ENCODE results near the gene CAPZA2. TPM values are rescaled to one million over a fixed set of nuclear protein-coding genes. Genes with fewer than 3 reads are reported as not detected.
A peak's percentile ranks its signal among the peaks of the same experiment; 100 is the strongest.

CAPZA2 gene
- polyA plus RNA-seq, 1 donor: 125 TPM

DNA sequence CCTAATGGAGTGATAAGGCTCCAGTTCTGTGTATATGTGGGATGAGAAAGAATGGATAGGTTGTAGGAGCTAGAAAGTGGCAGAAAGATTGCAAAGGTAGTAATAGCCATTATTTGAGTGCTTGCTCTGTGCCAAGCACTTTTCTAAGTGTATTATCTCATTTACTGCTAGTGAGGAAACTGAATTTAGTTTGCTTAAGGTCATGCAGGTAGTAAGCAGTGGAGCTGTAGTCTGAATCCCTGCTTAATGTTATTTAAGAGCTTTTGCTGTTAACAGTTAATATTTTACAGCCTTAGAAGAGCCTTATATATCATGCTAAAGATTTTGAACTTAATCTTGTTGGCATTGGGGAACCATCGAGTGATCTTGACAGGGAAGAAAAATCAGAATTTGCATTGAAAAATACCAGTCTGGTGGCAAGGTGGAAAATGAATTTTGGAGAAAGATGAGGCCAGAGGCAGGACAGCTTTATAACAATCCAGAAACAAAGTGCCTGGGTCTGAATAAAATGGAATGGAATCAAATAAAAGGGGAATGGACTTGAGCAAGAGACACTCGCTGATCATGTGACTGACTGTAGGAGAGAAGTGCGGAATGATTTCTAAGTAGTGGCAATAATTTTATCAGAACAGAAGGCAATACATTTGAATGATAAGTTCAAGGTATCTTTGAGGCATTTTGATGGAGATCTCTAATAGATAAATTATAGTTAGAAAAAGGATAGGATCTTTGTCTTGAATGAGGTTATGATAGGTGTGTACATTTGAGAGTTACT lies 15.2 kb downstream of the CAPZA2 start:
- peaks cover 21% of the 10 kb centered on the region for H3K4me1 ChIP-seq (ENCODE audit: control insufficient read depth, insufficient read depth, low read length)

DNA sequence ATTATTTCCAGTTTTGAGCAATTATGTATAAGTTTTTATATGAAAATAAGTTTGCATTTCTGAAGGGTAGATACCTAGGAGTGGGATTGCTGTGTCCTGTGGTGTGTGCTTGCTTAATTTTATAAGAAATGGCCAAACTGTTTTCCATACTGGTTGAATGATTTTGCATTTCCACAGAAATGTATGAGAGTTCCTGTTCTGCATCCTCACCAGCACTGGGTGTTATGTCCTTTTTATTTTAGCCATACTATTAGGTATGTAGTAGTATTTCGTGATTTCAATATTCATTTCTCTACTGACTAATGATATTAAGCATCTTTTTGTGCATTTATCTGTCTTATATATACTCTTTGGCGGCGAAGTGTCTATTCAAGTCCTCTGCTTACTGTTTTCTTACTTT lies 22.3 kb downstream of the CAPZA2 start:
- Histone ChIP-seq H3K27me3 (ENCODE audit: control insufficient read depth, insufficient read depth, low read length) (no peaks in the 10 kb centered on the region), H3K9me3 (ENCODE audit: control insufficient read depth, low read depth, low read length) (peaks cover 6% of the 10 kb centered on the region), H3K4me3 (ENCODE audit: low read length) (no peak overlapping the region), H3K36me3 (ENCODE audit: control insufficient read depth, insufficient read depth, low read length) (peaks cover 7% of the 10 kb centered on the region), H3K27ac (ENCODE audit: low read length) (no peak overlapping the region), H3K4me1 (ENCODE audit: control insufficient read depth, insufficient read depth, low read length) (peaks cover 7% of the 10 kb centered on the region)
- no peak for DNase-seq
- no CpG with 5 or more reads among the region's 3 CpGs for WGBS (ENCODE audit: insufficient coverage, low lambda C conversion rate)

More for the DNA sequence above, 15.2 kb downstream of the CAPZA2 start:
- Histone ChIP-seq H3K27me3 (ENCODE audit: control insufficient read depth, insufficient read depth, low read length) (no peaks in the 10 kb centered on the region), H3K36me3 (ENCODE audit: control insufficient read depth, insufficient read depth, low read length) (peaks cover 5% of the 10 kb centered on the region), H3K27ac (ENCODE audit: low read length) (peak overlapping the region; percentile 27), H3K9me3 (ENCODE audit: control insufficient read depth, low read depth, low read length) (no peaks in the 10 kb centered on the region), H3K4me3 (ENCODE audit: low read length) (no peak overlapping the region)
- peak in 1 of 2 donors; percentile 21 for DNase-seq
- WGBS (ENCODE audit: insufficient coverage, low lambda C conversion rate): 61% methylated on average over 3 of the region's 3 CpGs

DNA sequence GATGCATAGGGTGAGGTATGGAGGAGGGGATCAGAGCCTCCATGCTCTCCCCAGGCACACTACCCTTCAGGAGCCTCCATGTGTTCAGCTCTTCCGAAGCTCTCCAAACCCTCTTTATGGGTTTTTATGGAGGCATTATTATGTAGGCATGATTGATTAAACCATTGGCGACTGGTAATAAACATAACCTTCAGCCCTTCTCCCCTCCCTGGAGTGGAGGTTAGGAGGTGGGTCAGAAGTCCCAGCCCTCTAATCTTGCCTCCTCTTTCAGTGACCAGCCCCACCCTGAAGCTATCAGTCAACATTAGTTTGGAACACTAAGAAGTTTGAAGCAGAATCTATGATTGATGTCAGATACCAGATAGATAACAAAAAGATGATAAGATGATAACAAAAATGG lies 23.3 kb downstream of the CAPZA2 start:
- no CpG with 5 or more reads among the region's 2 CpGs for WGBS (ENCODE audit: insufficient coverage, low lambda C conversion rate)
- DNase-seq: peak in 1 of 2 donors; percentile 4
- H3K36me3 ChIP-seq (ENCODE audit: control insufficient read depth, insufficient read depth, low read length): peaks cover 7% of the 10 kb centered on the region
- peaks cover 6% of the 10 kb centered on the region for H3K9me3 ChIP-seq (ENCODE audit: control insufficient read depth, low read depth, low read length)
- no peaks in the 10 kb centered on the region for H3K27me3 ChIP-seq (ENCODE audit: control insufficient read depth, insufficient read depth, low read length)
- H3K4me3 ChIP-seq (ENCODE audit: low read length): no peak overlapping the region
- H3K4me1 ChIP-seq (ENCODE audit: control insufficient read depth, insufficient read depth, low read length): peaks cover 7% of the 10 kb centered on the region
- no peak overlapping the region for H3K27ac ChIP-seq (ENCODE audit: low read length)

DNA sequence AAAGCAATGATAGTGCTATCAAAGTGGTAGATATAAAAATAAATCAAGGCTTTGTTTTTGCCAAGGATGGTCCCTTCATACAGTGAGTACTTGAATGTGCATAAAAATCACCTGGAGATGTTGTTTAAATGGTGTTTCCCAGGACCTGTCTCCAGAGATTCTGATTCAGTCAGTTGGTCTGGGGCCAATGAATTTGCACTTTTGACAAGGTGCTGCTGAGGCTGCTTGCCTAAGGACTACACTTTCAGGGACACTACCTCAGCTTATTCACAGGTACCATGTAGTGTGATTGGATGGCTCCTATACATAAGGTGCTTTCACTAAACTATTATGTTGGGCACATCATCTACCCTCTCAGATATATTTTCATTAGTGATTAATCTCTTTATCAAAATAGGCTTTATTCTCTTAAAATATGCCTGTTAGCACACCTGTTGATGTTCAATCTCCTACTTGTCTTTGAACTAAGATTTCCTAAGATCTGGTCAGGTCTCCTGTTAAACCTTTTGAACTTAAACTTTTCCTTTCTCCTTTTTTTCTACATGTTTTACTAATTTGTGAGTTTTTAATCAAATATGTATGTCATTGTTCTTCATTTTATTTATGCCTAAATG lies 24.3 kb downstream of the CAPZA2 start:
- no peak overlapping the region for H3K27ac ChIP-seq (ENCODE audit: low read length)
- H3K4me3 ChIP-seq (ENCODE audit: low read length): no peak overlapping the region
- peaks cover 6% of the 10 kb centered on the region for H3K9me3 ChIP-seq (ENCODE audit: control insufficient read depth, low read depth, low read length)
- H3K27me3 ChIP-seq (ENCODE audit: control insufficient read depth, insufficient read depth, low read length): no peaks in the 10 kb centered on the region
- DNase-seq: no peak
- H3K36me3 ChIP-seq (ENCODE audit: control insufficient read depth, insufficient read depth, low read length): peaks cover 9% of the 10 kb centered on the region
- peaks cover 7% of the 10 kb centered on the region for H3K4me1 ChIP-seq (ENCODE audit: control insufficient read depth, insufficient read depth, low read length)

DNA sequence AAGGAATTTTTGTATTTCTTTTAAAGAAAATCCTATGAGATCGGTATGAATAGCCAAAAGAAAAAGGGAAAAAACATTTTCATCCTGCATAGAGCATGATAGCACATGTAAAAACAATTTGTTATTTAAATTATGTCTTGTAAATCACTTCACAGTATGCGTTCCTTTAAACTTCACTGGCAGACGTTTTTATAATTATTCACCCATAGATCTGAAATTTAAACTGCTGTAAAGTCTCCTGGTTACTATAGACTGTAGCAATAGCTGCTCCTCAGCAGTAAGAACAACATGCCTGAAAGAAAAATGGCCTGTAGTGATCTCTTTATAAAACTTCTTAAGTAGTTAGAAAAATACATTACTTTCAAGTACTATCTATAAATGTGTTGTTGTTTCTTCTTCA lies 26.5 kb downstream of the CAPZA2 start:
- H3K4me3 ChIP-seq (ENCODE audit: low read length): no peak overlapping the region
- H3K4me1 ChIP-seq (ENCODE audit: control insufficient read depth, insufficient read depth, low read length): peaks cover 7% of the 10 kb centered on the region
- peaks cover 21% of the 10 kb centered on the region for H3K36me3 ChIP-seq (ENCODE audit: control insufficient read depth, insufficient read depth, low read length)

DNA sequence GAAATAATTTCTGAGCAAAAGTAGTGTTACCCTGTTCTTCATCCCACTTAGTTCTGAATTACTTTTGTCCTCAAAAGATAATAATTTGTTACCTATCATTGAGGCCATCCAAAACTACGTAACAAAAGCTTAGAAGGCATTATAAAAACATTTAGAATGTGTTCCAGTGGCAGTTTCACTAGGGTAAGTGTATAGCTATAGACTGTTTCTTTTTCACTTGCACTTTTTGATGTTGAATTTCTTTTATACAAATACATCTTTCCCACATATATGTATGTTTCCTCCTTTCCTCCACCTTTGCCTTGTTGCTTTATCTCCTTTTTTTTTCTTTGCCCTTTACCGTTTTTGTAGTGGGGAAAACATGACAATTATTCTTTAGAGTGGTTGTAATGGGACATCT lies 33.5 kb downstream of the CAPZA2 start:
- no peak overlapping the region for H3K4me3 ChIP-seq (ENCODE audit: low read length)
- WGBS (ENCODE audit: insufficient coverage, low lambda C conversion rate): no CpG with 5 or more reads among the region's 2 CpGs
- no peaks in the 10 kb centered on the region for H3K27me3 ChIP-seq (ENCODE audit: control insufficient read depth, insufficient read depth, low read length)
- H3K4me1 ChIP-seq (ENCODE audit: control insufficient read depth, insufficient read depth, low read length): no peaks in the 10 kb centered on the region
- no peak overlapping the region for H3K27ac ChIP-seq (ENCODE audit: low read length)
- no peaks in the 10 kb centered on the region for H3K9me3 ChIP-seq (ENCODE audit: control insufficient read depth, low read depth, low read length)
- H3K36me3 ChIP-seq (ENCODE audit: control insufficient read depth, insufficient read depth, low read length): peaks cover 23% of the 10 kb centered on the region
- no peak for DNase-seq

More for the DNA sequence above, 26.5 kb downstream of the CAPZA2 start:
- WGBS (ENCODE audit: insufficient coverage, low lambda C conversion rate): 86% methylated on average over 1 of the region's 3 CpGs
- no peak for DNase-seq
- H3K27ac ChIP-seq (ENCODE audit: low read length): no peak overlapping the region
- peaks cover 6% of the 10 kb centered on the region for H3K9me3 ChIP-seq (ENCODE audit: control insufficient read depth, low read depth, low read length)
- H3K27me3 ChIP-seq (ENCODE audit: control insufficient read depth, insufficient read depth, low read length): no peaks in the 10 kb centered on the region

DNA sequence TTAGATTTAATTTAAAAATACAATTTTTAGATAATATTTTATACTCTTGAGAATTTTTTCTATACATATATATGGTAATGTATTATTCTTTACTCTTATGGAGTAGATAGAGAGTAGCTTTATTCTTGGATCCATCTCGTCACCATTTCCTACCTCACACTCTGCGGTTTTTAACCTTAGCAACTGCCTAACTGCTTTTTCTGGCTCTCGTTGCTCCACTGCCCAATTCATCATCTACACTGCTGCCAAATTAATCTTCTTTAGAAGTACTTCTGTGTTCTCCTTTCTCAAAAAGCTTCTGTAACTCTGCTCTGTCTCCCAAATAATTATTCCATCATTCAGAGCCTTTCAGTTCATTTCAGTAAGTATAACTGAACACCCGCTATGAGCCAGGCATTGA lies 35.3 kb downstream of the CAPZA2 start:
- H3K4me1 ChIP-seq (ENCODE audit: control insufficient read depth, insufficient read depth, low read length): no peaks in the 10 kb centered on the region
- H3K36me3 ChIP-seq (ENCODE audit: control insufficient read depth, insufficient read depth, low read length): peaks cover 23% of the 10 kb centered on the region
- WGBS (ENCODE audit: insufficient coverage, low lambda C conversion rate): 100% methylated on average over 1 of the region's 4 CpGs

DNA sequence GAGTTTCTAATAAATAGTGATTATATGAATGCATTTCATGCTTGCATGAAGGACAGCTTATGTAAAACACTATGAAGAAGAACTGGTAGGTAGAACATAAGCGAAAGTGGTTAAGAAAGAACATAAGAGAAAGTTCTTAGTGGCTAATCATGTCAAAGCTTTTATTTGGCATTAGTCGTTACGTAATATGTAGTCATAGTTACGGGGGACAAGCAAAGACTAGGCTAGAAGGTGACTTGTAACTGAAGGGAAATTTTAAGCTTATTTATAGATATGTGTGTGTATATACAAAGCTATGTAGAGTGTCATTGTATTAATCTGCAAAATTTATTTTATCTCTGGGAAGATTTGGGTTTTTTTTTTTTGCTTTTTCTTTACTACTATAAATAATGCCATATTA lies 36.9 kb downstream of the CAPZA2 start:
- no peak for DNase-seq
- no peak overlapping the region for H3K4me3 ChIP-seq (ENCODE audit: low read length)
- H3K9me3 ChIP-seq (ENCODE audit: control insufficient read depth, low read depth, low read length): no peaks in the 10 kb centered on the region
- peaks cover 21% of the 10 kb centered on the region for H3K36me3 ChIP-seq (ENCODE audit: control insufficient read depth, insufficient read depth, low read length)
- WGBS (ENCODE audit: insufficient coverage, low lambda C conversion rate): 100% methylated on average over 2 of the region's 4 CpGs
- no peak overlapping the region for H3K27ac ChIP-seq (ENCODE audit: low read length)
- H3K4me1 ChIP-seq (ENCODE audit: control insufficient read depth, insufficient read depth, low read length): no peaks in the 10 kb centered on the region
- no peaks in the 10 kb centered on the region for H3K27me3 ChIP-seq (ENCODE audit: control insufficient read depth, insufficient read depth, low read length)

More for the DNA sequence above, 35.3 kb downstream of the CAPZA2 start:
- H3K27me3 ChIP-seq (ENCODE audit: control insufficient read depth, insufficient read depth, low read length): no peaks in the 10 kb centered on the region
- H3K27ac ChIP-seq (ENCODE audit: low read length): no peak overlapping the region
- DNase-seq: no peak
- no peaks in the 10 kb centered on the region for H3K9me3 ChIP-seq (ENCODE audit: control insufficient read depth, low read depth, low read length)
- no peak overlapping the region for H3K4me3 ChIP-seq (ENCODE audit: low read length)

DNA sequence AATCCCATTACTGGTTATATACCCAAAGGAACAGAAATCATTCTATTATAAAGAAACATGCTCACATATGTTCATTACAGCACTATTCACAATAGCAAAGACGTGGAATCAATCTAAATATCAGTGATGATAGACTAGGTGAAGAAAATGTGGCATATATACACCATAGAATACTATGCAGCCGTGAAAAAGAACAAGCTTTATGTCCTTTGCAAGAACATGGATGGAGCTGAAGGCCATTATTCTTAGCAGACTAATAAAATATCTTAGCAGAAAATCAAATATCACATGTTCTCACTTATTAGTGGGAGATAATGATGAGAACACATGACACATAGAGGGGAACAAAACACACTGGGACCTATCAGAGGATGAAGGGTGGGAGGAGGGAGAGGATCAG lies 38.8 kb downstream of the CAPZA2 start:
- H3K36me3 ChIP-seq (ENCODE audit: control insufficient read depth, insufficient read depth, low read length): peaks cover 27% of the 10 kb centered on the region

DNA sequence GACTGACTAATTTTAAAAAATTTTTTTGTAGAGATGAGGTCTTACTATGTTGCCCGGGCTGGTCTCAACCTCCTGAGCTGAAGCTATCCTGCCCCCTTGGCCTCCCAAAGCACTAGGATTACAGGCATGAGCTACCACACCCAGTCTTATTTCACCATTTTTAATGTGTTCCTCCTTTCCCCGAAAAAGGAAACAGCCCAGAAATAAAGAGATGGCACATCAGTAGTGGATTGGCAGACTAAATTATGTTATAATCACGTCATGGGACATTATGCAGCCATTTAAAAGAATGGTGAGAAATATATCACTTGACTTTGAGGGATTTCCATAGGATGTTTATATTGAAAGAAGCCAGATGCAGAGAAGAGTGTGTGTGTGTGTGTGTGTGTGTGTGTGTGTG lies 40.5 kb downstream of the CAPZA2 start:
- no peak overlapping the region for H3K27ac ChIP-seq (ENCODE audit: low read length)
- no peaks in the 10 kb centered on the region for H3K4me1 ChIP-seq (ENCODE audit: control insufficient read depth, insufficient read depth, low read length)
- DNase-seq: no peak
- peaks cover 36% of the 10 kb centered on the region for H3K36me3 ChIP-seq (ENCODE audit: control insufficient read depth, insufficient read depth, low read length)
- no CpG with 5 or more reads among the region's 3 CpGs for WGBS (ENCODE audit: insufficient coverage, low lambda C conversion rate)
- H3K9me3 ChIP-seq (ENCODE audit: control insufficient read depth, low read depth, low read length): no peaks in the 10 kb centered on the region
- no peaks in the 10 kb centered on the region for H3K27me3 ChIP-seq (ENCODE audit: control insufficient read depth, insufficient read depth, low read length)
- H3K4me3 ChIP-seq (ENCODE audit: low read length): no peak overlapping the region

More for the DNA sequence above, 38.8 kb downstream of the CAPZA2 start:
- H3K4me1 ChIP-seq (ENCODE audit: control insufficient read depth, insufficient read depth, low read length): no peaks in the 10 kb centered on the region
- H3K27me3 ChIP-seq (ENCODE audit: control insufficient read depth, insufficient read depth, low read length): no peaks in the 10 kb centered on the region
- no peak for DNase-seq
- H3K9me3 ChIP-seq (ENCODE audit: control insufficient read depth, low read depth, low read length): no peaks in the 10 kb centered on the region
- no CpG with 5 or more reads among the region's 2 CpGs for WGBS (ENCODE audit: insufficient coverage, low lambda C conversion rate)
- H3K27ac ChIP-seq (ENCODE audit: low read length): no peak overlapping the region
- no peak overlapping the region for H3K4me3 ChIP-seq (ENCODE audit: low read length)

DNA sequence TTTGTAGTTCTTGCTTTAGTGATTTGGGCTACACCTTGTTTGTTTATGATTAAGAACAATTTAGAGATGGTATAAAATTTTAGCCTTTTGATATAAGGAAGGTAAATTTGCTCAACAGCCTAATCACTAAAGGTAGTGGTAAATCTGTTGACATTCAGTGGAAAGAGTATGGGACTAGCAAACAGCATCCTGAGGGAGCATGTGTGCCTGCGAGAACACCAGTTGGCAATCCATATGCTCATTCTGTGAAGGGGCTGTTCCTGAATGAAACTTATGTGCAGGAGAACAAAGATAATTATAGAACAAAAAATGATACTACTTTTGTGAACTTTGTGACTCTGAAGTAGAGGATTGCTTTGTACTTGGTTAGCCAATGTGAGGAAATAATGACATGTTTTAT lies 44.0 kb downstream of the CAPZA2 start:
- Histone ChIP-seq H3K27me3 (ENCODE audit: control insufficient read depth, insufficient read depth, low read length) (no peaks in the 10 kb centered on the region), H3K9me3 (ENCODE audit: control insufficient read depth, low read depth, low read length) (no peaks in the 10 kb centered on the region), H3K4me3 (ENCODE audit: low read length) (no peak overlapping the region), H3K4me1 (ENCODE audit: control insufficient read depth, insufficient read depth, low read length) (no peaks in the 10 kb centered on the region), H3K27ac (ENCODE audit: low read length) (no peak overlapping the region), H3K36me3 (ENCODE audit: control insufficient read depth, insufficient read depth, low read length) (peaks cover 43% of the 10 kb centered on the region)
- no peak for DNase-seq
- no CpG with 5 or more reads among the region's 1 CpG for WGBS (ENCODE audit: insufficient coverage, low lambda C conversion rate)

All from large intestine (tissue), 3 donors.